GM13976 (cell line): ENCODE measurements around the gene SLC23A2.

ENCODE experiments used
- DNase-seq: peaks from one replicate; pipeline ENCODE4 v3.0.0; 2012; ENCODE audit warnings: low spot score
- CTCF ChIP-seq: IDR thresholded peaks from 2 replicates; pipeline ENCODE4 v1.5.1; 2012; ENCODE audit warnings: borderline replicate concordance, mild to moderate bottlenecking; ENCODE audit not compliant: insufficient read depth; ENCODE audit errors: extremely low read depth, missing control alignments, control extremely low read depth
- in situ Hi-C: fragments of 300-500 bp; cut with MboI; formaldehyde crosslinking; loops from one replicate; pipeline ENCODE4 v1.12.0; 2022; ENCODE audit warnings: low sequenced_read_pairs, mixed read lengths, inconsistent platforms; ENCODE audit not compliant: unreplicated experiment

SLC23A2 gene

GRCh38 chr20:4896971-4897497, 104.3 kb downstream of the SLC23A2 start:
- in situ Hi-C loops: no loop called here
- DNase-seq: no peak
- no peak for TF ChIP-seq CTCF

- in situ Hi-C loops: no loop called here
Measured at GRCh38 chr20:4896119-4896702, 105.1 kb downstream of the SLC23A2 start.

GRCh38 chr20:4894981-4895381, 106.3 kb downstream of the SLC23A2 start:
- DNase-seq: no peak
- in situ Hi-C loops: no loop called here
- no peak for TF ChIP-seq CTCF

More at GRCh38 chr20:4896119-4896702, 105.1 kb downstream of the SLC23A2 start:
- DNase-seq: no peak
- no peak for TF ChIP-seq CTCF

GRCh38 chr20:4894409-4894808, 106.9 kb downstream of the SLC23A2 start:
- DNase-seq: no peak
- TF ChIP-seq CTCF: no peak
- in situ Hi-C loops: no loop called here

- DNase-seq: no peak
- no peak for TF ChIP-seq CTCF
- in situ Hi-C loops: no loop called here
Measured at GRCh38 chr20:4893709-4894108, 107.6 kb downstream of the SLC23A2 start.

GRCh38 chr20:4891997-4892396, 109.3 kb downstream of the SLC23A2 start:
- in situ Hi-C loops: no loop called here
- no peak for TF ChIP-seq CTCF
- no peak for DNase-seq

- in situ Hi-C loops: no loop called here
- TF ChIP-seq CTCF: no peak
- DNase-seq: no peak
Measured at GRCh38 chr20:4891190-4891763, 110.0 kb downstream of the SLC23A2 start.
